Endothelial cell of umbilical vein (primary cell): ENCODE data around the gene ITPR2. TPM values are rescaled to one million over a fixed set of nuclear protein-coding genes. Genes with fewer than 3 reads are reported as not detected.

Experiments used
- BruUV-seq: library from RNA; stranded (reverse); fragments of 400-500 nt; replicated peaks from 2 replicates; lab custom pipeline; 2021; lab: Mats Ljungman, UMichigan
- CTCF ChIA-PET: fragments of 300-600, 350-600 bp; sonication (Branson Sonifier 250); formaldehyde crosslinking; loops from one replicate; lab custom pipeline; 2021; ENCODE audit warnings: antibody characterized with exemption, inconsistent platforms; lab: Charles Lee
- POLR2A ChIA-PET: fragments of 300-600, 350-600 bp; sonication (Branson Sonifier 250); formaldehyde crosslinking; loops from one replicate; lab custom pipeline; 2021; ENCODE audit warnings: antibody characterized with exemption, inconsistent platforms; lab: Charles Lee
- DNase-seq: peaks from one replicate; pipeline ENCODE4 v3.0.0-alpha.2; 2011; ENCODE audit warnings: low read depth, low spot score
- FAIRE-seq: peaks from 2 replicates; lab custom pipeline; 2011; peaks lifted over from hg19 to GRCh38; lab: Jason Lieb, UNC
- H2AFZ ChIP-seq: 2 replicates; pipeline ENCODE4 v1.6.0; 2012; ENCODE audit warnings: low read depth, low read length, control low read depth, inconsistent platforms
- H3K27ac ChIP-seq: 2 replicates; pipeline ENCODE4 v1.5.1; 2011; ENCODE audit warnings: low read depth, mild to moderate bottlenecking, control low read depth, low read length, moderate library complexity; ENCODE audit not compliant: insufficient read depth
- H3K27me3 ChIP-seq, 2 experiments: 2 replicates each; pipeline versions ENCODE4 v1.6.0 to v1.6.1; 2011; ENCODE audit warnings: low read length in 2 of 2, mixed read lengths in 1 of 2; ENCODE audit not compliant: control insufficient read depth in 2 of 2, insufficient read depth in 2 of 2
- H3K36me3 ChIP-seq, 2 experiments: 2 replicates in 1 of 2; 3 replicates in 1 of 2; pipeline ENCODE4 v1.5.1; 2011; ENCODE audit warnings: low read length in 2 of 2, mild to moderate bottlenecking in 1 of 2, moderate library complexity in 1 of 2; ENCODE audit not compliant: control insufficient read depth in 2 of 2, insufficient read depth in 2 of 2; ENCODE audit errors: extremely low read depth in 1 of 2
- H3K4me1 ChIP-seq: 3 replicates; pipeline ENCODE4 v1.5.1; 2011; ENCODE audit warnings: mild to moderate bottlenecking, low read length; ENCODE audit not compliant: control insufficient read depth, insufficient read depth; ENCODE audit errors: extremely low read depth
- H3K4me2 ChIP-seq: 2 replicates; pipeline ENCODE4 v1.6.1; 2011; ENCODE audit warnings: low read length, control low read depth, mixed read lengths; ENCODE audit not compliant: insufficient read depth
- H3K4me3 ChIP-seq, 3 experiments: fragments of 200-600 bp in 1 of 3; sonication (generic), shearing (Covaris generic) in 1 of 3; replicated peaks in 1 of 3; 2 replicates each; pipeline ENCODE4 v1.5.1; 2011 to 2016; ENCODE audit warnings: control low read depth in 3 of 3, low read length in 3 of 3, mild to moderate bottlenecking in 2 of 3, inconsistent platforms in 1 of 3, low read depth in 1 of 3, moderate library complexity in 1 of 3; ENCODE audit not compliant: insufficient read depth in 1 of 3
- H3K79me2 ChIP-seq: 2 replicates; pipeline ENCODE4 v1.6.0; 2012; ENCODE audit warnings: low read length, inconsistent platforms; ENCODE audit not compliant: control insufficient read depth, insufficient read depth
- H3K9ac ChIP-seq: replicated peaks from 2 replicates; pipeline ENCODE3; 2011; ENCODE audit warnings: low read length, control low read depth; ENCODE audit not compliant: insufficient read depth; ENCODE audit errors: extremely low read depth
- H3K9me1 ChIP-seq: replicated peaks from 3 replicates; pipeline ENCODE4 v1.6.0; 2011; ENCODE audit warnings: mild to moderate bottlenecking, low read length; ENCODE audit not compliant: control insufficient read depth, insufficient read depth; ENCODE audit errors: extremely low read depth
- H3K9me3 ChIP-seq: replicated peaks from 2 replicates; pipeline ENCODE4 v1.5.1; 2012; ENCODE audit warnings: low read length, inconsistent platforms; ENCODE audit not compliant: control insufficient read depth, insufficient read depth
- H4K20me1 ChIP-seq: replicated peaks from 2 replicates; pipeline ENCODE3; 2011; ENCODE audit warnings: mild to moderate bottlenecking, low read length; ENCODE audit not compliant: control insufficient read depth, insufficient read depth; ENCODE audit errors: extremely low read depth
- EZH2 ChIP-seq: IDR thresholded peaks from 2 replicates; pipeline ENCODE4 v1.6.1; 2012; ENCODE audit warnings: borderline replicate concordance, low read depth, mild to moderate bottlenecking, moderate library complexity, low read length, inconsistent platforms; ENCODE audit not compliant: severe bottlenecking
- FOS ChIP-seq: IDR thresholded peaks from 2 replicates; pipeline ENCODE4 v1.6.1; 2011; ENCODE audit warnings: mild to moderate bottlenecking, low read length, moderate library complexity, borderline replicate concordance; ENCODE audit not compliant: insufficient read depth
- GATA2 ChIP-seq: IDR thresholded peaks from 2 replicates; pipeline ENCODE4 v1.7.0; 2011; ENCODE audit warnings: low read depth, mild to moderate bottlenecking, moderate library complexity, mixed read lengths, low read length; ENCODE audit not compliant: insufficient read length, insufficient read depth
- JUN ChIP-seq: IDR thresholded peaks from 2 replicates; pipeline ENCODE4 v1.6.1; 2011; ENCODE audit warnings: borderline replicate concordance, low read depth; ENCODE audit not compliant: insufficient read length, insufficient read depth
- MYC ChIP-seq: IDR thresholded peaks from one replicate; pipeline ENCODE4 v1.6.1; 2011; ENCODE audit warnings: mild to moderate bottlenecking, low read depth, low read length
- POLR2A ChIP-seq: IDR thresholded peaks from 2 replicates; pipeline ENCODE4 v1.6.1; 2012; ENCODE audit warnings: low read depth, mild to moderate bottlenecking, control low read depth, low read length
- POLR2AphosphoS5 ChIP-seq: IDR thresholded peaks from 2 replicates; pipeline ENCODE4 v1.6.1; 2012; ENCODE audit warnings: low read depth, mild to moderate bottlenecking, control low read depth, low read length, moderate library complexity; ENCODE audit not compliant: insufficient read depth
- dilution Hi-C: fragments of 300-500 bp; cut with MboI; formaldehyde crosslinking; loops from one replicate; pipeline ENCODE4 v1.15.0; 2019; ENCODE audit warnings: low sequenced_read_pairs; ENCODE audit not compliant: extremely low pct_ligation_motif_present
- intact Hi-C: fragments of 100-400 bp; cut with micrococcal nuclease; formaldehyde crosslinking; loops from one replicate; pipeline ENCODE4 v1.10.0; 2022
- polyA plus RNA-seq, 4 experiments: library from polyadenylated mRNA; depleted of rRNA in 3 of 4; stranded (reverse) in 3 of 4; unstranded in 1 of 4; fragments of >200 nt; gene quantifications; 2 replicates each; pipeline versions ENCODE4 v1.2.1 to v1.2.3, GENCODE V29; 2011 to 2012; ENCODE audit warnings: missing spikeins in 1 of 4
- total RNA-seq: library from RNA; stranded (reverse); gene quantifications from 2 replicates; pipeline ENCODE4 v1.2.3, GENCODE V29; 2021
- TF ChIP-seq, protein P1 (sequence below): IDR thresholded peaks from 2 replicates; pipeline ENCODE4 v1.6.1; 2011; ENCODE audit not compliant: insufficient read depth, insufficient read length
- TF ChIP-seq, protein P2 (sequence below), 2 donors: IDR thresholded peaks; 1 replicate in 1 of 2; 2 replicates in 1 of 2; pipeline ENCODE4 v1.5.1; 2011; ENCODE audit warnings: low read length in 2 of 2, mild to moderate bottlenecking in 2 of 2, moderate library complexity in 2 of 2, control low read depth in 1 of 2, inconsistent platforms in 1 of 2, low read depth in 1 of 2; ENCODE audit not compliant: insufficient read depth in 1 of 2; ENCODE audit errors: extremely low read depth in 1 of 2

Gene ITPR2
- total and polyA plus RNA-seq, 2 donors (not counting 3 experiments of a cell fraction or from before 2014, with no cell fraction given): 16.2 to 86.8 TPM

DNA sequence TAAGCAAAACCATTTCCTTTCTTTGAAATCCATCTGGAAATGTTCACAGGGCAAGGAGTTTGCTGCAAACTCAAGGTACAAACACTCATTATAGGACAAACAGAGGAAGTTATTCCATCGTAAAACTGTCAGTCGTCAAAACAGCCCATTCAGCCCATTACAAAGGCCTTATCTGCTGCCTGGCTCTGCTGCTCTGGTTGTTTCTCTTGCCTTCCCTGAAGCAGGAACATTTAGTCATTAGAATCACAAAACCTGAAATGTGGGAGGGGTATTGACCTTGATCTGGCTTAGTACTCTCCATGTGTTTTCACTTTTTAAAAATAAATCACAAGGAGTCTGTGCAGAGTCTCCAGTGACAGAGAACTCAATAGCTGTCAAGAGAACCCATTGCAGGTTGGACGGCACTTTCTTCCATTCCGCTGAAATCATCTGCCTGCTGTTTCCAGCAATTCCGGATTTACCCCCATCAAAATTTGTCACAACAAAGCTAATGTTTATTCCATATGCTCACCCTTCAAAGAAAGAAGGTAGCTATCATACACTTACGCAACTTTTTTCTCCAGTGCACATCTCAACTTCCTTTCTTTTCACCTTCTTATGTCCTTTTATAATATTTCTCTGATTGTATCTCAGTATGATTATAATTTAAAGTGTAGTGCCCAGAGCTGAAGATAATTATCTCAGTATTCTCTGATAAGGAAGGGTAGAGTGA is 24.6 kb upstream of the ITPR2 start:
- Histone ChIP-seq H3K4me3 (peak overlapping the region in 2 of 3 experiments; percentile 16 to 57), H4K20me1 (no peaks in the 10 kb centered on the region), H2AFZ (peak overlapping the region; percentile 41), H3K9me3 (no peaks in the 10 kb centered on the region), H3K27ac (peak overlapping the region; percentile 88), H3K79me2 (no peaks in the 10 kb centered on the region), H3K36me3 (no peaks in the 10 kb centered on the region), H3K9me1 (no peaks in the 10 kb centered on the region), H3K27me3 (no peaks in the 10 kb centered on the region), H3K4me2 (peak overlapping the region; percentile 98), H3K4me1 (peaks cover 29% of the 10 kb centered on the region), H3K9ac (peak overlapping the region; percentile 59)
- ChIA-PET POLR2A (interaction anchor here (0.5 to 1.1 kb wide), 5 partner anchors 12 to 1905 kb away, joined by 3 read pairs; partner anchors contain the start of genes FGFR1OP2 and INTS13), CTCF (interaction anchor here (1.0 to 1.7 kb wide), 13 partner anchors 11 to 449 kb away, joined by 3 to 20 read pairs (median 6); partner anchors contain the start of gene ITPR2)
- intact Hi-C loops: loop anchor here (1.0 to 10.0 kb wide), 4 partner anchors 13 to 447 kb away; no protein-coding TSS in a partner anchor
- no TSS peak for BruUV-seq
- FAIRE-seq (peak; percentile 99), DNase-seq (peak; percentile 99)
- TF ChIP-seq POLR2AphosphoS5: peak; percentile 93
- TF ChIP-seq EZH2: no peak
- peak; percentile 91 for TF ChIP-seq GATA2
- TF ChIP-seq, protein P1, sequence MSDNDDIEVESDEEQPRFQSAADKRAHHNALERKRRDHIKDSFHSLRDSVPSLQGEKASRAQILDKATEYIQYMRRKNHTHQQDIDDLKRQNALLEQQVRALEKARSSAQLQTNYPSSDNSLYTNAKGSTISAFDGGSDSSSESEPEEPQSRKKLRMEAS: no peak
- TF ChIP-seq FOS: peak; percentile 74
- no peak for TF ChIP-seq MYC
- TF ChIP-seq POLR2A: peak; percentile 73
- peak; percentile 81 for TF ChIP-seq JUN
- TF ChIP-seq, protein P2, sequence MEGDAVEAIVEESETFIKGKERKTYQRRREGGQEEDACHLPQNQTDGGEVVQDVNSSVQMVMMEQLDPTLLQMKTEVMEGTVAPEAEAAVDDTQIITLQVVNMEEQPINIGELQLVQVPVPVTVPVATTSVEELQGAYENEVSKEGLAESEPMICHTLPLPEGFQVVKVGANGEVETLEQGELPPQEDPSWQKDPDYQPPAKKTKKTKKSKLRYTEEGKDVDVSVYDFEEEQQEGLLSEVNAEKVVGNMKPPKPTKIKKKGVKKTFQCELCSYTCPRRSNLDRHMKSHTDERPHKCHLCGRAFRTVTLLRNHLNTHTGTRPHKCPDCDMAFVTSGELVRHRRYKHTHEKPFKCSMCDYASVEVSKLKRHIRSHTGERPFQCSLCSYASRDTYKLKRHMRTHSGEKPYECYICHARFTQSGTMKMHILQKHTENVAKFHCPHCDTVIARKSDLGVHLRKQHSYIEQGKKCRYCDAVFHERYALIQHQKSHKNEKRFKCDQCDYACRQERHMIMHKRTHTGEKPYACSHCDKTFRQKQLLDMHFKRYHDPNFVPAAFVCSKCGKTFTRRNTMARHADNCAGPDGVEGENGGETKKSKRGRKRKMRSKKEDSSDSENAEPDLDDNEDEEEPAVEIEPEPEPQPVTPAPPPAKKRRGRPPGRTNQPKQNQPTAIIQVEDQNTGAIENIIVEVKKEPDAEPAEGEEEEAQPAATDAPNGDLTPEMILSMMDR (IDR thresholded peaks at IDR 0.05; ENCODE audit: extremely low read depth in 1 of 2, insufficient read depth in 1 of 2, low read depth in 1 of 2, low read length in 2 of 2): no peak
- dilution Hi-C loops: no loop called here
